GM18507 (cell line): ENCODE measurements around the gene CSN3.
"Not testable (repeated sequence)": the region's sequence is repeated elsewhere in the genome, so short reads cannot be mapped to it uniquely, and the experiment has no call there.

Experiments used
- DNase-seq: peaks from one replicate; pipeline ENCODE4 v3.0.0; 2011; ENCODE audit warnings: low read depth; ENCODE audit not compliant: insufficient read length; ENCODE audit errors: extremely low spot score
- FAIRE-seq: peaks from 2 replicates; lab custom pipeline; 2011; peaks lifted over from hg19 to GRCh38; lab: Jason Lieb, UNC

CSN3 gene

GRCh38 chr4:70242297-70242696 lies at the start of gene CSN3:
Gene CSN3 (plus strand): TSS chr4:70242597. CDS start chr4:70244820, 2,223 bp downstream.
- FAIRE-seq, DNase-seq: not testable (repeated sequence)

- DNase-seq (no peak), FAIRE-seq (no peak)
Observed at GRCh38 chr4:70192895-70193294, 49.5 kb upstream of the CSN3 start.

- DNase-seq = no peak
- FAIRE-seq = no peak
Observed at GRCh38 chr4:70195425-70195824, 47.0 kb upstream of the CSN3 start, which contains the start of gene ODAM. Gene ODAM (plus strand): TSS chr4:70195725. CDS start chr4:70196544, 819 bp downstream.

GRCh38 chr4:70196857-70197256 lies 45.5 kb upstream of the CSN3 start:
- no peak for DNase-seq
- no peak for FAIRE-seq

GRCh38 chr4:70197842-70198241 lies 44.6 kb upstream of the CSN3 start:
- no peak for DNase-seq
- FAIRE-seq = no peak

GRCh38 chr4:70203601-70204000 lies 38.8 kb upstream of the CSN3 start:
- DNase-seq = no peak
- no peak for FAIRE-seq

- FAIRE-seq, DNase-seq: not testable (repeated sequence)
Observed at GRCh38 chr4:70212752-70213151, 29.6 kb upstream of the CSN3 start.

GRCh38 chr4:70216109-70216508 lies 26.3 kb upstream of the CSN3 start:
- FAIRE-seq, DNase-seq: not testable (repeated sequence)

GRCh38 chr4:70216550-70216949 lies 25.8 kb upstream of the CSN3 start:
- FAIRE-seq, DNase-seq: not testable (repeated sequence)

- DNase-seq, FAIRE-seq: not testable (repeated sequence)
Observed at GRCh38 chr4:70221389-70221788, 21.0 kb upstream of the CSN3 start.

- not testable (repeated sequence) for DNase-seq, FAIRE-seq
Observed at GRCh38 chr4:70221818-70222217, 20.6 kb upstream of the CSN3 start.

GRCh38 chr4:70225824-70226223 lies 16.6 kb upstream of the CSN3 start, which contains the start of gene FDCSP:
Gene FDCSP (plus strand): TSS chr4:70226124. CDS start chr4:70231195, 5,071 bp downstream.
- FAIRE-seq (no peak), DNase-seq (no peak)

- DNase-seq = no peak
- no peak for FAIRE-seq
Observed at GRCh38 chr4:70236125-70236524, 6.3 kb upstream of the CSN3 start.

- no peak for FAIRE-seq
- DNase-seq = no peak
Observed at GRCh38 chr4:70239131-70239883, 3.1 kb upstream of the CSN3 start.

- no peak for DNase-seq
Observed at GRCh38 chr4:70239884-70240591, 2.4 kb upstream of the CSN3 start.

GRCh38 chr4:70243091-70243490 lies 694 bp downstream of the CSN3 start:
- DNase-seq = no peak
- no peak for FAIRE-seq

More at GRCh38 chr4:70239884-70240591, 2.4 kb upstream of the CSN3 start:
- no peak for FAIRE-seq

GRCh38 chr4:70251250-70251944 lies 9.0 kb downstream of the CSN3 start:
- FAIRE-seq (no peak), DNase-seq (no peak)

- no peak for DNase-seq
- no peak for FAIRE-seq
Observed at GRCh38 chr4:70251945-70252277, 9.5 kb downstream of the CSN3 start.

- DNase-seq (no peak), FAIRE-seq (no peak)
Observed at GRCh38 chr4:70269674-70270073, 27.3 kb downstream of the CSN3 start.

- no peak for FAIRE-seq
- no peak for DNase-seq
Observed at GRCh38 chr4:70277121-70277520, 34.7 kb downstream of the CSN3 start.
